ENCODE measurements around the gene MFSD12. TPM values are rescaled to one million over a fixed set of nuclear protein-coding genes. Genes with fewer than 3 reads are reported as not detected.

MFSD12 gene
- total and polyA plus RNA-seq, 2 experiments from 2014 or later, result 35.3 to 91.1 TPM

DNA sequence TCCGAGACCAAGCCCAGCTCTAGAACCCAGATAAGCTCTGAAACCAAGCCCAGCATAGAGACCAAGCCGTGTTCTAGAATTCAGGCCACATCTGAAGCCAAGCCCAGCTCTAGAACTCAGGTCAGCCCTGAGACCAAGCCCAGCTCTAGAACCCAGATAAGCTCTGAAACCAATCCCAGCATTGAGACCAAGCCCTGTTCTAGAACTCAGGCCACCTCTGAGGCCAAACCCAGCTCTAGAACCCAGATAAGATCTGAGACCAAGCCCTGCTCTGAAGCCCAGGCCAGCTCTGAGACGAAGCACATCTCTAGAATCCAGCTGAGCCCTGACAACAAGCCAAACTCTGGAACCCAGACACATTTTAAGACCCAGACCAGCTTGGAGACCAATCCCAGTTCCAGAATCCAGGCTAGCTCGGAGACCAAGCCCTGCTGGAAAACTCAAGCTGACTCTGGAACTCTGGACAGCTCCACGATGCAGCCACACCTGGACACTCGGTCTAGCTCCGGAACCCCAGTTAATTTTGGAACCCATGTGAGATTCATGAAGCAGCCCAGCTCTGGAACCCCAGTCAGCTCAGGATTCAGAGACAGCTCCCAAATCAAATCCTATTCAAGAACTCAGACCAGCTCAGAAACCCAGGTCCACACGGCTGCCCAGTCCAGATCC lies 33.7 kb upstream of the MFSD12 start:
- Histone ChIP-seq H3K4me1 (ENCODE audit: insufficient read depth) (no peaks in the 10 kb centered on the region), H3K4me2 (no peak overlapping the region), H3K36me3 (ENCODE audit: insufficient read depth) (no peaks in the 10 kb centered on the region), H4K20me1 (replicated peaks; ENCODE audit: insufficient read depth) (no peaks in the 10 kb centered on the region), H3K79me2 (replicated peaks; ENCODE audit: insufficient read depth) (no peaks in the 10 kb centered on the region), H3K27me3 (ENCODE audit: insufficient read depth) (peaks cover 12% of the 10 kb centered on the region), H3F3A (replicated peaks; ENCODE audit: low read depth) (peaks cover 6% of the 10 kb centered on the region; the same call in 1 of the 2 replicates), H3K4me3 (no peak overlapping the region), H3K27ac (ENCODE audit: low read depth) (no peak overlapping the region), H2AFZ (no peak overlapping the region), H3K9me2 (ENCODE audit: insufficient read depth) (no peaks in the 10 kb centered on the region)
- TF ChIP-seq CREB1 (CRISPR knock-in tag; IDR thresholded peaks at IDR 0.05; ENCODE audit: low read depth), result no peak
- TF ChIP-seq, protein P1, sequence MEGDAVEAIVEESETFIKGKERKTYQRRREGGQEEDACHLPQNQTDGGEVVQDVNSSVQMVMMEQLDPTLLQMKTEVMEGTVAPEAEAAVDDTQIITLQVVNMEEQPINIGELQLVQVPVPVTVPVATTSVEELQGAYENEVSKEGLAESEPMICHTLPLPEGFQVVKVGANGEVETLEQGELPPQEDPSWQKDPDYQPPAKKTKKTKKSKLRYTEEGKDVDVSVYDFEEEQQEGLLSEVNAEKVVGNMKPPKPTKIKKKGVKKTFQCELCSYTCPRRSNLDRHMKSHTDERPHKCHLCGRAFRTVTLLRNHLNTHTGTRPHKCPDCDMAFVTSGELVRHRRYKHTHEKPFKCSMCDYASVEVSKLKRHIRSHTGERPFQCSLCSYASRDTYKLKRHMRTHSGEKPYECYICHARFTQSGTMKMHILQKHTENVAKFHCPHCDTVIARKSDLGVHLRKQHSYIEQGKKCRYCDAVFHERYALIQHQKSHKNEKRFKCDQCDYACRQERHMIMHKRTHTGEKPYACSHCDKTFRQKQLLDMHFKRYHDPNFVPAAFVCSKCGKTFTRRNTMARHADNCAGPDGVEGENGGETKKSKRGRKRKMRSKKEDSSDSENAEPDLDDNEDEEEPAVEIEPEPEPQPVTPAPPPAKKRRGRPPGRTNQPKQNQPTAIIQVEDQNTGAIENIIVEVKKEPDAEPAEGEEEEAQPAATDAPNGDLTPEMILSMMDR (conservative IDR thresholded peaks at IDR 0.05; ENCODE audit: low read depth in 2 of 2), result no peak
- Mint-ChIP-seq H3K4me1 (no peaks in the 10 kb centered on the region), H3K27ac (no peak overlapping the region), H3K27me3 (ENCODE audit: insufficient read depth, low read depth, poor library complexity) (peaks cover 13% of the 10 kb centered on the region), H3K36me3 (ENCODE audit: low read depth) (peaks cover 3% of the 10 kb centered on the region; the same call in 2 of the 3 replicates), H3K9me3 (peaks cover 17% of the 10 kb centered on the region), H3K4me3 (no peak overlapping the region)
- DNase-seq (ENCODE audit: low spot score) (no peak), ATAC-seq (no peak)

DNA sequence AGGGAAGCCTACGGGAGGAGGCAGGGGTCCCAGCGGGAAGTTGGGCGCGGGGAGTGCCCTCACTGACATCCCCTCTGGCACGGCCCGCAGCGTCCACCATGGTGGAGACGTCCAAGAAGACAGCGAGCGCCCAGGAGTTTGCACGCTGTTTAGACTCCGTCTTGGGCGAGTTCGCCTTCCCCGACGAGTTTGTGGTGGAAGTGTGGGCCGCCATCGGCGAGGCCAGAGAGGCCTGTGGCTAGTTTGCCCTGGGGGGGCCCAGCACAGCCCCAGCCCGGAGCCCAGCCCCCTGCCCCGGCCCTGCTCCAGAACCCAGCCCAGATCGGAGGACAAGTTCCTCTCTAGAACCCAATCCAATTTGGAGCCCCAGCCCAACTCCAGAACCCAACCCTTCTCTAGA lies 32.6 kb upstream of the MFSD12 start:
- peaks cover 3% of the 10 kb centered on the region; the same call in 2 of the 3 replicates for H3K36me3 Mint-ChIP-seq (ENCODE audit: low read depth)
- Histone ChIP-seq H3K4me3 (no peak overlapping the region), H4K20me1 (replicated peaks; ENCODE audit: insufficient read depth) (no peaks in the 10 kb centered on the region), H3K27me3 (ENCODE audit: insufficient read depth) (peaks cover 24% of the 10 kb centered on the region), H3K4me1 (ENCODE audit: insufficient read depth) (no peaks in the 10 kb centered on the region), H3F3A (replicated peaks; ENCODE audit: low read depth) (peaks cover 6% of the 10 kb centered on the region; the same call in 1 of the 2 replicates), H3K79me2 (replicated peaks; ENCODE audit: insufficient read depth) (no peaks in the 10 kb centered on the region), H3K27ac (ENCODE audit: low read depth) (no peak overlapping the region), H2AFZ (no peak overlapping the region), H3K36me3 (ENCODE audit: insufficient read depth) (no peaks in the 10 kb centered on the region), H3K9me2 (ENCODE audit: insufficient read depth) (no peaks in the 10 kb centered on the region), H3K4me2 (no peak overlapping the region)
- H3K9me3 Mint-ChIP-seq, result peaks cover 17% of the 10 kb centered on the region
- no peak for TF ChIP-seq NANOG (IDR thresholded peaks at IDR 0.05; ENCODE audit: borderline replicate concordance)
- no peak for TF ChIP-seq EZH2phosphoT487 (IDR thresholded peaks at IDR 0.05; ENCODE audit: unreplicated experiment)
- TF ChIP-seq, protein P2, sequence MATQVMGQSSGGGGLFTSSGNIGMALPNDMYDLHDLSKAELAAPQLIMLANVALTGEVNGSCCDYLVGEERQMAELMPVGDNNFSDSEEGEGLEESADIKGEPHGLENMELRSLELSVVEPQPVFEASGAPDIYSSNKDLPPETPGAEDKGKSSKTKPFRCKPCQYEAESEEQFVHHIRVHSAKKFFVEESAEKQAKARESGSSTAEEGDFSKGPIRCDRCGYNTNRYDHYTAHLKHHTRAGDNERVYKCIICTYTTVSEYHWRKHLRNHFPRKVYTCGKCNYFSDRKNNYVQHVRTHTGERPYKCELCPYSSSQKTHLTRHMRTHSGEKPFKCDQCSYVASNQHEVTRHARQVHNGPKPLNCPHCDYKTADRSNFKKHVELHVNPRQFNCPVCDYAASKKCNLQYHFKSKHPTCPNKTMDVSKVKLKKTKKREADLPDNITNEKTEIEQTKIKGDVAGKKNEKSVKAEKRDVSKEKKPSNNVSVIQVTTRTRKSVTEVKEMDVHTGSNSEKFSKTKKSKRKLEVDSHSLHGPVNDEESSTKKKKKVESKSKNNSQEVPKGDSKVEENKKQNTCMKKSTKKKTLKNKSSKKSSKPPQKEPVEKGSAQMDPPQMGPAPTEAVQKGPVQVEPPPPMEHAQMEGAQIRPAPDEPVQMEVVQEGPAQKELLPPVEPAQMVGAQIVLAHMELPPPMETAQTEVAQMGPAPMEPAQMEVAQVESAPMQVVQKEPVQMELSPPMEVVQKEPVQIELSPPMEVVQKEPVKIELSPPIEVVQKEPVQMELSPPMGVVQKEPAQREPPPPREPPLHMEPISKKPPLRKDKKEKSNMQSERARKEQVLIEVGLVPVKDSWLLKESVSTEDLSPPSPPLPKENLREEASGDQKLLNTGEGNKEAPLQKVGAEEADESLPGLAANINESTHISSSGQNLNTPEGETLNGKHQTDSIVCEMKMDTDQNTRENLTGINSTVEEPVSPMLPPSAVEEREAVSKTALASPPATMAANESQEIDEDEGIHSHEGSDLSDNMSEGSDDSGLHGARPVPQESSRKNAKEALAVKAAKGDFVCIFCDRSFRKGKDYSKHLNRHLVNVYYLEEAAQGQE (IDR thresholded peaks at IDR 0.05; ENCODE audit: unreplicated experiment), result no peak
- no peak for TF ChIP-seq ZNF331 (CRISPR knock-in tag; IDR thresholded peaks at IDR 0.05; ENCODE audit: low read depth)
- no peak for TF ChIP-seq POLR2AphosphoS5 (IDR thresholded peaks at IDR 0.05; ENCODE audit: low read depth)
- no peak for ATAC-seq
- H3K27me3 Mint-ChIP-seq (ENCODE audit: insufficient read depth, low read depth, poor library complexity), result peaks cover 15% of the 10 kb centered on the region
- H3K27ac Mint-ChIP-seq, result no peak overlapping the region
- no peaks in the 10 kb centered on the region for H3K4me1 Mint-ChIP-seq
- no peak overlapping the region for H3K4me3 Mint-ChIP-seq
- DNase-seq (ENCODE audit: low spot score), result no peak

Measured in GM23338 (cell line).